OCI-LY1 (cell line): Measurements from ENCODE around the gene PRKCA.

Experiments used
- EZH2 ChIP-seq: fragments of 200-600 bp; sonication (generic), shearing (Covaris generic); IDR thresholded peaks from 2 replicates; pipeline ENCODE4 v1.8.0; 2017; ENCODE audit warnings: borderline replicate concordance, mixed run types, mild to moderate bottlenecking, antibody characterized with exemption, low read length, moderate library complexity, mixed read lengths
- TF ChIP-seq, protein P1 (sequence below): fragments of 200-600 bp; sonication (generic), shearing (Covaris generic); IDR thresholded peaks from 2 replicates; pipeline ENCODE4 v1.5.1; 2017; ENCODE audit warnings: mild to moderate bottlenecking, antibody characterized with exemption, low read length, moderate library complexity, mixed read lengths

DNA sequence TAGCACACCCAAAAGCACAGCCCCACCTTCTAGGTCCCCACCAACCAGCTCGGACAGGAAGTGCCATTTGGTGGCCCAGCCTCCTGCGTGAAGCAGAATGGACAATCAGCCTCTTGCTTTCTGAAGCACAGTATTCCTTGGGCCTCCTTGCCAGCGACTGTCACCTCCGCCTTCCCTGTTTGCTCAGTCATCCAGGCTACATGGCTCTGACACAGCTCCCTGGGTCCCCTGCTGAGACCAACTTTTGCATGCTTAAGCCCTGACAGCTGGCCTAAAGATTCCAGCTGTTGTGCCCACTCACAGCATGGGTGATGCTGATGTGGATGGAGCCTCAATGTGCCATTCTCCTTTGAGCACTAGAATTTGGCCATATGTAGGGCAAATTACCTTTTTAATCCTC is 528.0 kb downstream of the PRKCA start:
- TF ChIP-seq, protein P1, sequence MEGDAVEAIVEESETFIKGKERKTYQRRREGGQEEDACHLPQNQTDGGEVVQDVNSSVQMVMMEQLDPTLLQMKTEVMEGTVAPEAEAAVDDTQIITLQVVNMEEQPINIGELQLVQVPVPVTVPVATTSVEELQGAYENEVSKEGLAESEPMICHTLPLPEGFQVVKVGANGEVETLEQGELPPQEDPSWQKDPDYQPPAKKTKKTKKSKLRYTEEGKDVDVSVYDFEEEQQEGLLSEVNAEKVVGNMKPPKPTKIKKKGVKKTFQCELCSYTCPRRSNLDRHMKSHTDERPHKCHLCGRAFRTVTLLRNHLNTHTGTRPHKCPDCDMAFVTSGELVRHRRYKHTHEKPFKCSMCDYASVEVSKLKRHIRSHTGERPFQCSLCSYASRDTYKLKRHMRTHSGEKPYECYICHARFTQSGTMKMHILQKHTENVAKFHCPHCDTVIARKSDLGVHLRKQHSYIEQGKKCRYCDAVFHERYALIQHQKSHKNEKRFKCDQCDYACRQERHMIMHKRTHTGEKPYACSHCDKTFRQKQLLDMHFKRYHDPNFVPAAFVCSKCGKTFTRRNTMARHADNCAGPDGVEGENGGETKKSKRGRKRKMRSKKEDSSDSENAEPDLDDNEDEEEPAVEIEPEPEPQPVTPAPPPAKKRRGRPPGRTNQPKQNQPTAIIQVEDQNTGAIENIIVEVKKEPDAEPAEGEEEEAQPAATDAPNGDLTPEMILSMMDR = no peak
- TF ChIP-seq EZH2 = no peak
